H1 (cell line): Measurements from ENCODE around the gene CEP78.

ENCODE experiments used
- BRCA1 ChIP-seq: IDR thresholded peaks from 2 replicates; pipeline ENCODE4 v1.6.1; 2012; ENCODE audit warnings: low read depth, low read length, improper control_type of control experiment
- CHD2 ChIP-seq: IDR thresholded peaks from 2 replicates; pipeline ENCODE4 v1.6.1; 2012; ENCODE audit warnings: low read length, improper control_type of control experiment
- EZH2 ChIP-seq: fragments of 200-600 bp; sonication (generic); IDR thresholded peaks from 2 replicates; pipeline ENCODE4 v1.7.1; 2012; ENCODE audit warnings: low read depth, mild to moderate bottlenecking, moderate library complexity, low read length, inconsistent platforms; ENCODE audit not compliant: severe bottlenecking
- GTF2F1 ChIP-seq: IDR thresholded peaks from 2 replicates; pipeline ENCODE4 v1.6.1; 2012; ENCODE audit warnings: low read depth, low read length, improper control_type of control experiment, borderline replicate concordance
- HDAC2 ChIP-seq, 2 experiments: fragments of 300-600 bp in 1 of 2; sonication (generic) in 1 of 2; IDR thresholded peaks; 2 replicates each; pipeline ENCODE4 v1.6.1; 2011 to 2012; ENCODE audit warnings: low read depth in 2 of 2, low read length in 2 of 2, mild to moderate bottlenecking in 2 of 2, moderate library complexity in 2 of 2, borderline replicate concordance in 1 of 2, inconsistent platforms in 1 of 2
- JUN ChIP-seq: IDR thresholded peaks from 2 replicates; pipeline ENCODE4 v1.6.1; 2011; ENCODE audit warnings: low read depth, mild to moderate bottlenecking, improper control_type of control experiment, low read length
- RFX5 ChIP-seq: IDR thresholded peaks from 2 replicates; pipeline ENCODE4 v1.6.1; 2011; ENCODE audit warnings: low read depth, low read length, improper control_type of control experiment, borderline replicate concordance
- SIRT6 ChIP-seq: IDR thresholded peaks from one replicate; pipeline ENCODE4 v1.7.1; 2012; ENCODE audit warnings: low read length, inconsistent platforms
- TF ChIP-seq, protein P1 (sequence below), 3 experiments: IDR thresholded peaks; 1 replicate in 2 of 3; 2 replicates in 1 of 3; pipeline versions ENCODE4 v1.5.1 to v1.6.1; 2011; ENCODE audit warnings: low read length in 3 of 3, mild to moderate bottlenecking in 3 of 3, inconsistent platforms in 2 of 3, low read depth in 1 of 3, moderate library complexity in 1 of 3; ENCODE audit not compliant: insufficient read depth in 1 of 3; ENCODE audit errors: control extremely low read depth in 1 of 3
- TF ChIP-seq, protein P2 (sequence below): IDR thresholded peaks from 2 replicates; pipeline ENCODE4 v1.6.1; 2012; ENCODE audit warnings: inconsistent platforms
- TF ChIP-seq, protein P3 (sequence below): IDR thresholded peaks from 2 replicates; pipeline ENCODE4 v1.6.1; 2011; ENCODE audit warnings: low read depth, mild to moderate bottlenecking, low read length; ENCODE audit not compliant: insufficient read depth
- TF ChIP-seq, protein P4 (sequence below): IDR thresholded peaks from 2 replicates; pipeline ENCODE4 v1.6.1; 2012; ENCODE audit warnings: low read length, inconsistent platforms

DNA sequence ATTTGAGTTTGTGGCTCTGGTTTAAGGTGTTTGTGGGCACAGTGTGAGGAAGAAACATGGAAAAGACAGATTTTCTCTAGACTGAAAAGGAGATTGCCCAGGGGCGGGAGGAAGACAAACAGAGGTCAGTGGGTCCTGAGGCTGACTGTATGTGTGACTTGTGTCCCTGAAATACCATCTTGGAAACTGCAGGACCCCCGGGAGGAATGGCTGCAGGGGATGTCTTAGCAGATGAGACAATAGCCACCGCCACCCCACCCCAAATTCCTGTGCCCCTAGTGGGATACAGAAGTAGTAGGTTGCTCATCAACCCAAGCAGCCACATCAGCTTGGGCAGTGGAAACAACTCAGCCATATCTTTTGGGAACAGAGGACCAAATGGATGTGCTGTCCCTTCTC lies 59.3 kb downstream of the CEP78 start:
- TF ChIP-seq, protein P1, sequence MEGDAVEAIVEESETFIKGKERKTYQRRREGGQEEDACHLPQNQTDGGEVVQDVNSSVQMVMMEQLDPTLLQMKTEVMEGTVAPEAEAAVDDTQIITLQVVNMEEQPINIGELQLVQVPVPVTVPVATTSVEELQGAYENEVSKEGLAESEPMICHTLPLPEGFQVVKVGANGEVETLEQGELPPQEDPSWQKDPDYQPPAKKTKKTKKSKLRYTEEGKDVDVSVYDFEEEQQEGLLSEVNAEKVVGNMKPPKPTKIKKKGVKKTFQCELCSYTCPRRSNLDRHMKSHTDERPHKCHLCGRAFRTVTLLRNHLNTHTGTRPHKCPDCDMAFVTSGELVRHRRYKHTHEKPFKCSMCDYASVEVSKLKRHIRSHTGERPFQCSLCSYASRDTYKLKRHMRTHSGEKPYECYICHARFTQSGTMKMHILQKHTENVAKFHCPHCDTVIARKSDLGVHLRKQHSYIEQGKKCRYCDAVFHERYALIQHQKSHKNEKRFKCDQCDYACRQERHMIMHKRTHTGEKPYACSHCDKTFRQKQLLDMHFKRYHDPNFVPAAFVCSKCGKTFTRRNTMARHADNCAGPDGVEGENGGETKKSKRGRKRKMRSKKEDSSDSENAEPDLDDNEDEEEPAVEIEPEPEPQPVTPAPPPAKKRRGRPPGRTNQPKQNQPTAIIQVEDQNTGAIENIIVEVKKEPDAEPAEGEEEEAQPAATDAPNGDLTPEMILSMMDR (IDR thresholded peaks at IDR 0.05; ENCODE audit: control extremely low read depth in 1 of 3, insufficient read depth in 1 of 3, low read depth in 1 of 3, low read length in 3 of 3), result no peak
- TF ChIP-seq HDAC2 (IDR thresholded peaks at IDR 0.05; ENCODE audit: borderline replicate concordance in 1 of 2, low read depth in 2 of 2, low read length in 2 of 2) (no peak), RFX5 (no peak), CHD2 (no peak), GTF2F1 (no peak), BRCA1 (no peak), SIRT6 (no peak), EZH2 (no peak), JUN (no peak)
- TF ChIP-seq, protein P2, sequence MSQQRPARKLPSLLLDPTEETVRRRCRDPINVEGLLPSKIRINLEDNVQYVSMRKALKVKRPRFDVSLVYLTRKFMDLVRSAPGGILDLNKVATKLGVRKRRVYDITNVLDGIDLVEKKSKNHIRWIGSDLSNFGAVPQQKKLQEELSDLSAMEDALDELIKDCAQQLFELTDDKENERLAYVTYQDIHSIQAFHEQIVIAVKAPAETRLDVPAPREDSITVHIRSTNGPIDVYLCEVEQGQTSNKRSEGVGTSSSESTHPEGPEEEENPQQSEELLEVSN, result no peak
- TF ChIP-seq, protein P3, sequence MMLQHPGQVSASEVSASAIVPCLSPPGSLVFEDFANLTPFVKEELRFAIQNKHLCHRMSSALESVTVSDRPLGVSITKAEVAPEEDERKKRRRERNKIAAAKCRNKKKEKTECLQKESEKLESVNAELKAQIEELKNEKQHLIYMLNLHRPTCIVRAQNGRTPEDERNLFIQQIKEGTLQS, result no peak
- TF ChIP-seq, protein P4, sequence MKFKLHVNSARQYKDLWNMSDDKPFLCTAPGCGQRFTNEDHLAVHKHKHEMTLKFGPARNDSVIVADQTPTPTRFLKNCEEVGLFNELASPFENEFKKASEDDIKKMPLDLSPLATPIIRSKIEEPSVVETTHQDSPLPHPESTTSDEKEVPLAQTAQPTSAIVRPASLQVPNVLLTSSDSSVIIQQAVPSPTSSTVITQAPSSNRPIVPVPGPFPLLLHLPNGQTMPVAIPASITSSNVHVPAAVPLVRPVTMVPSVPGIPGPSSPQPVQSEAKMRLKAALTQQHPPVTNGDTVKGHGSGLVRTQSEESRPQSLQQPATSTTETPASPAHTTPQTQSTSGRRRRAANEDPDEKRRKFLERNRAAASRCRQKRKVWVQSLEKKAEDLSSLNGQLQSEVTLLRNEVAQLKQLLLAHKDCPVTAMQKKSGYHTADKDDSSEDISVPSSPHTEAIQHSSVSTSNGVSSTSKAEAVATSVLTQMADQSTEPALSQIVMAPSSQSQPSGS, result no peak
